Activated CD4-positive, alpha-beta T cell treated with anti-CD3 and anti-CD28 coated beads, Interleukin-10, Interleukin-2, amounts not matched to agents 100 ng/mL and 50 ng/mL, durations not matched to agents 16 hours and 8 hours (primary cell): Measurements from ENCODE around the gene STAT1.
"Not testable (repeated sequence)": the region's sequence is repeated elsewhere in the genome, so short reads cannot be mapped to it uniquely, and the experiment has no call there.

ENCODE experiments used
- DNase-seq: peaks from one replicate; pipeline ENCODE4 v3.0.0-alpha.2; 2020

The STAT1 gene

DNA sequence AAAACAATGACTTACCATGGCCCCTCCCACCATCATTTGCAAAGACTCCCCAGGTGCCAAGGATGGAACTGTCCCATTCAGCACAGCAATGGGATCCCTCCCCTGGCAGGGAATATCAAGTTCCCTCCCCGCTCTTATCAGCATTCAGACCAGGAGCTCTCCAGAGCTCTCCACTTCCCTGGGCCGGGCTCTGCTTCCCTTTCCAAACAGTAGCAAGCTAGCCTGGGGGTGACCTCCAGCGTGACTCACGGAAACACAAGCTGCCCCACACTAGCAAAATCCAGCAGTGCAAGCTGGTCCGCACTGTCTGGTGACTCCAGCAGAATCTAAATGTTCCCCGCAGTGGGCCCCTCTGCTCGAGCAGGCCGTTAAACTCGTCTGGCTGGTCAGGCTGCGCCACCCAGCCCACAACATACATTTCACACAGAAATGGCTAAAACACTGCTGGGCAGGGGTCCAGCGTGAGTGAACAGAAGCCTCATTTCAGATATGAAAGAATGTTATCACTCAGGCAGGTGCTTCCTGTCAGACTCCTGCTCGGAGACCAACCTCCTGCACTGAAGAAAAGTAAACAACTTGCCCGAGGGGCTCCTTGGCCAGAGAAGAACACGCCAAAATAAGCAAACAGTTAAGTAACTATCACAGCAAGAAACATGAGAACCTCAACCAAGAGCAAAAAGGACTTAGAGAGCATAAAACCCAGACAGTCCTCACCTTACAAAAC lies 33.9 kb downstream of the STAT1 start:
- no peak for DNase-seq

DNA sequence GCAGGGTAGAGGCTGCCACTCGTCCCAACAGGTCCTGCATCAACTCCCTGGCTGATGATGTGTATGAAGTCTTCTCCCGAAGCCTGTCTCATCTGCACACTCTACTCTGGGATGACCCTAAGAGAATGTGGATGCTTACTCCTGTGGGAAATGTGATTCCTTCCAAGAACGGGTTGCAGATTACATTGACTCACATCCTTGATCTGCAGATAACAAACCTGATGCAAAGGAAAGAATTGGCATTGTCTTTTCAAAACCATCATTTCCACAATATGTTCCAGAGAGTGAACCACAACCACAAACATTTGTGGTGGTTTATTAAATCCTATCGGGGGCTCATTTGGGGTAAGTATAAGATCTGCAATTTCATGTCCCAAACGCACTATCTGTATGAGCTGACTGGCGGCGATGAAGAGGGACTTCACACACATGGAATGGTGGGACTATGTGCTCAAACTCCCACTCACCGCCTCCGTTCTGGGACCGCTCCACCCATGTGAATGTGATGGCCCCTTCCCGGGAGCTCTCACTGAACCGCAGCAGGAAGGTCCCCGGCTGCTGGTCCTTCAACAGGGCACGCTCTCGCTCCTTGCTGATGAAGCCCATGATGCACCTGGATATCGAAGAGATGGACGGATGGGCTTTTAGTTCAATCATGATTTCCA lies 35.5 kb downstream of the STAT1 start:
- DNase-seq, result no peak

DNA sequence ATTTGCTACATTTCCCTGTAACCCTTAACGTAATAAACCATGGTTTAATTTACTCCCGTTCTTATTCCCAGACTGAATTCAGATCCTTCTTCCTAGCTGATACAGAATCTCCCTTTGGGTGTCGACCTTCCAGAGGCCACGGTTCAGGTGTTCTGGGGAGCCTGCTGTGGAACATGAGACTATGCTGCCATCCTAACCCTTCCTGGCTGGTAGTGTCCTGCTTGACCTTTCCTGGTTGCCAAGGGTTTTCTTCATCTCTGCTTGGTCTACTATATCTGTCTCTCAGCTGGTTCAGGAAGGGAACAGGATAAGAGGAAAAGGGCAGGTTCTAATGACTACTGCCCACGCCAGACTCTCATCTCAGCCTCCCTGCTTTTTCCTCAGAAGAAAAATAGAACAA lies 36.5 kb downstream of the STAT1 start:
- DNase-seq, result no peak

DNA sequence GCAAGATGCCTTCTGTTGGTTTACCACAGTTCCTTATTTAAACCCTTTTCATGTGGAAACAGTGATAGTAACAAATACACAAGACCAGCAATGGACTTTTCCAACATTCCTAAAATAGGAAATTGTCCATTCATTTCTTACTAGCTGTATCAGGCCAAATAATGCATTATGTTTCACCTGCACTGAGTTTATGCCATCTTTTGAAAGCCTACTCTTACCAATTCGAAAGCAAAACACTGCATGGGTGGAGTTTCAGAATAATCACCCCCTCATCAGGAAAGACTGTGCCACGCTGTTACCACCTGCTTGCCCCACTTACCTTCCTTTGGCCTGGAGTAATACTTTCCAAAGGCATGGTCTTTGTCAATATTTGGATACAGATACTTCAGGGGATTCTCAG lies 37.5 kb downstream of the STAT1 start:
- DNase-seq, result no peak

DNA sequence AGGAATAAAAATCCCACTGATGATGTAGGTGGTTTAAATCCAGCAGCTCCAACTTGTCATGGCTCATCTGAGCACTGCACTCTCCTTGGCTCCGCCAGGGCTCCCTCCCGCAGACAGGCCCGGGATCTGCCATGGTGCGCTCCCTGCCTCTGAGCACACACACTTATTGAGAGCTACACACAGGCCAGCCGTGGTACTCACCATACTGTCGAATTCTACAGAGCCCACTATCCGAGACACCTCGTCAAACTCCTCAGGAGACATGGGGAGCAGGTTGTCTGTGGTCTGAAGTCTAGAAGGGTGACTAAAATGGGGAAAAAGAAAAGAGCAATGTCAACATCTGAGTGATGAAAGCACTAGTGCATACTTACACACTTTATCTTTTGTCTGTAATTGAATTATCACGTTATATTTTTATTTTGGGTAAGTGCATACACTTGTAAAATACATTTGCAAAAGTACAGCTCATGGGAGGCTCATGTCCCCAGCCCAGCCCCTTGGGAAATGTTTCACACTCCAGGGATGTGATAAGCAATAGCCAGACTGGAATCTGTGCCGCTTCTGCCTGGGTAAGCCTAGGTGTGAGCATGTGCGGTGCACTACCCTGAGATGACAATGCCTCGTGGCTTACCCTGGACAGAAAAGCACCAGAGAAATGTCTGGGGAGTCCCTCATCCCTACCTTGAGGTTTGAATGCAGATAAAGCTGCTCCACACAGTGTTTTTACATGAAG lies 39.2 kb downstream of the STAT1 start:
- DNase-seq, result no peak

DNA sequence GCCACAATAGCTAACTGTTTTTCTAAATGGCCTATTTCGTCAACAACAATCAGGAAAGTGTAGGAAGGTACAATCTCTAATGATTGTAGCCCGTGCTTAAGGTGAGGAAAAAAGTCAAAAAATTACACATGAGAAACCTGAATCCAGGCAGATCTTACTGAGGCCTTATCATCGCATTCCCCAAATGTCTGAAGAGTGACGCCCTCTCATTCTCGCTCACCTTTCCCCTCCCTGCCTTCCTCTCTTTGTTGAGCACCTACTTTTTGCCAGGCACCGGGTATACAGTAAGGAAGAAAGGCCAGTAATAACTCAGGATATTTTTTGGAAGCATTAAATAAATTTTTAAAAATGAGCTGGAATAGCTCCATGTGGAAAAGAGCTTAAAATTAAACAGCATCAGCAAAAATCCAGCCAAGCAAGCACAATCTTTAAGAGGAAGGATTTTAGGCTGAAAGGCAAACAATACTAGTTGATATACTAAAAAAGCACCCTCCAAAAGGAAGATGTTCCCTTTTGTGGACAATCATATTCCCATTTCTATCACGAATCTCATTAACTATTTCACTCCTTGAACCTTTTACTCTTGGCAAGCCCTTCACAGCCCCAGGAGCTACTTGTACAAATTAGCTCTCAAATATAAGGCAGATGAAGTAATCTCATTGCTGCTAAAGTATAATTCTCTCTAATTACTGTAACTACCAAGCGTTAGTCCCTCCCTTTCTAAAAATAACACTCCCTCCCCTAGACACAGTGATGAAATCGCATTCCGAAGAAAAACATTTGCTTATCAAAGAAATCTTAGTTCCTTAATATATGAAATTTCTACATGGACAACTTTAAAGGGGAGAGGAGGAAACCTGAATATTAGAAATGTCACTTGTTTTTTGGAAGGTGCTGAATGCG lies 40.0 kb downstream of the STAT1 start:
- DNase-seq, result no peak

DNA sequence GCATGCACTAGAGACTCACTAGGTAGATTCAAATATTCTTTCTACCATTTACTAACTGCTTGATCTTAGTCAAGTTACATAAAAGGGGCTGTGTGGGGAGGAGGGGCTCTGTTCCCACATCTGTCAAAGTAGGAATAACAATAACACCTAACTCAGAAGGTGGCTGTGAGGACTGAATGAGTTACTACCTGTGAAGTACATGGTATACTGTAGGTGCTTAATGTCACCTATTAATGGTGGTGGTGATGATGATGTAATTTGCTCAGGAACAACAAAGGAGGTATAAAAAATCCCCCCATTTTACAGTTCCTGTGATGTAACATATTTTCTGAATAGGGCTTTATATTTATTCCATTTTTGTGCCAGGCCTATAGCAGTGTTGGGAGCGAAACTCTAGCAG lies 40.7 kb downstream of the STAT1 start:
- no peak for DNase-seq

DNA sequence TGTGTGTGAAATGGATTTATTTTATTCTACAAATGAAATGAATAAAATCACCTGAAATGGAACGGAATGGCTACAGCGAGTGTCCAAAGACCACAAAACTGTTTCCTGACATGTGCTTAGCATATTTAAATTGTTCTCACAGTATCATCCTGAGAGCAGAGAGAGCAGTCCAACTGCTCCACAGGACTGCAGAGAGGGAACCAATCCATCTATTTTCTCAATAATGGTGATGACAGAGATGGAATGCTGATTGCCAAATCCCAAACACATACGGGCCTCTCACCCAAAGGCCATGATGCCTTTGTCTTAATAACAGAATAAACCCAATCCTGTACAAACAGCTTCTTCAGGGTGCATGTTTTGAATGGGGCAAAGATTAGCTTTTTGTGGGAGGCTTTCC lies 41.1 kb downstream of the STAT1 start:
- no peak for DNase-seq

DNA sequence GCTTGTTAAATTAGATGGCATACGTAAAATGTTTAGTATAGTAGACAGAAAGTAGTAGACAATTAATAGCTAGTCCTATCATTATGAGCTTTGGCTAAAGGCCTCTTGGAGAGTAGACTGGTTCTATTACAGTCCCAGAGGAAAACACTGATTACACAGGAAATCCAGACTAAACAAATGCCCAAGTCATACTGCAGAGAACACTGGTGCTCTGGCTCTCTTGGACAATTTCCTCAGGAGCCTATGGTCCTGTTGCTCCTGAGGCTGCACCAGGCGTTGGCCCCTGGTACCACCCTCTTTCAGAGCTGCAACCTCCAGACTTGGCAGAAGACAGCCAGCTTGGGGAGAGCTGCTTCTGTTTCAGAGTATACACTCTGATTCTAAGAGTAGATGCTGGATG lies 41.8 kb downstream of the STAT1 start:
- no peak for DNase-seq

DNA sequence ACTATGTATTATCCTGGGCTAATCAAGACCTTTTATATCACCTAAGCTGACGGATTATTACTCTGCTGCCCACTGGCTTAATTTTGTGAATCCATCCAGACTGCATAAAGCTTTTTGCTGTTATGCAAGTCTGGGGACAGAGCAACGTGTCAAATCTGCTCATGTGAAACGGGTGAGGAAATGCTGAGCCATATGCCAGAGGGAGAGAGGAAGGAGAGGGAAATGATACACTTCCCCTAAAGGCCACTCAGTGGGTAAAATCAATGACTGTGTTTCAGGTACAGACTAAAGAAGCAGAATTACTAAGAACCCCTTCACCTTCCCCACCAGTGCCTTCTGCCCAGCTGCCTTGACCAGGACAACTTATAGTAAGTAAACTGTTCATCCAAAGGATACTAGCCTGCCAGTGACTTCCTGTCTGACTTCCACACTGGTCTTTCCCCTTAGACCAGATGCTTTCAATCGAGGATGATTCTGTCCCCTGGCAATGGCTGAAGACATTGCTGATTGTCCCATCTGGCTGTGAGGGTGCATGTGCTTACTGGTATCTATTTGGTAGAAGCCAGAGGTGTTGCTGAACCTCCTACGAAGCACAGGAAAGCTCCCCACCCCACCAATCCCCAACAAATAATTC lies 43.0 kb downstream of the STAT1 start:
- DNase-seq, result no peak

DNA sequence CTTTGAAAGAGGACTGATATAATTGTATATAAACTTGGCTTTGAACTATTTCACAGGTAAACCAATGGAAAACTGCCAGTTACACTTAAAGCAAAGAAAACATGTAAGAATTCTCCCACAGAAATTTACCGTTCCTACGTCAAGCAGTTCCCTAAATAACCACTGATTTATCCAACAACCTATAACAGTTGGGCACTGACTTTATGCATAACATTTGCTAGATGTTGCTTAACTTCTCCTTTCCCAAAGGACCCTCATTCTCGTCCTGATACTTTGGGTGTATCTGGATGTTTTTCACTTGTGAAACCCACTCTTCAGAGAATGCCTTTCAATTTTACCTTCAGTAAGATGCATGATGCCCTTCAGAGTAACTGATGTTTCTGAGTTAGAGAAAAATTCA lies 43.8 kb downstream of the STAT1 start:
- DNase-seq, result no peak

DNA sequence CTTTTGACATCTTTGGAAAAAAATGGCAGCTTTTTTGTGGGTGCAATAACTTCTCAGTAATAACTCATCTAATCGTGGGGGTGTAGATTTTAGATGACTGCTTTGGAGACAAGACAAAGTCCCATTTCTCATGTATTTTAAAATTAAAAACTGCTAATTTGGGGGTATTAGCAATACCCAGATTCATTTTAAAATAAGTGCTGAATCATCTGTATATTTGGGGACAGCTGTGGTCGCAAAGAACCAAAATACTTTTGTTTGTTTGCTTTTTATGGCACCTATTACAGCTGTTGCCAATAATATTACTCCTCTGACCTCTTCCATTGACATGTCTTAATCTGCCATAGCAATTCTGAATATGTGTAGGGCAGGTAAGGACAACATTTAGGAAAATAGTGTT lies 45.4 kb downstream of the STAT1 start:
- no peak for DNase-seq

DNA sequence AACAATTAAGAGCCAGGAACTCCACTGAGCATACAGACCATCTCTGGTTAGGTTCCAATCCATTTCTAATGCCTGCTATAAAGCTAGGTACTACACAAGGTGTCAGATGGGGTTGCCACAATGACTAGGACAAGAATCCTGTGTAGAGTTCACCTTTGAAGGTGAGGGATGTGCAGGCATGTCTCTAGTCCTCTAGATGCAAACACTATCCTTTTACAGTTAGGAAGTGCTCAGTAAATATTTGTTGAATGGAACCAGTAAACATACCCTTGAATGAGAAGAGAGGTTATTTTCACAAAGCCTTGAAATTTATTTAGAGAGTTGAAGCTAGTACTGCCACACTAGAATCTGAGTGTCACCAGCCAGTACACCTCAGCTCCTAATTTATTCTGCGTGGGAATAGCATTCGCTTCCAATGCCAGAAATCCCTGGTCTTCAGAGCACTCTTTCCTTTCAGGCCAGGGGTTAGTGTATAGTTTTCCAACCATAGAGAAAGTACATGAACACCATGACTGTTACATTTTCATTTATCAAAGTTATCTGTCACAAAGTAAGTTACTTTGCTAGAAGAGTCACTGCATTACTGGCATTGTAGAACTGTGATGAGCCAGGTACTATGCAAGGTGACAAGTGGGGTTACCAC lies 48.3 kb downstream of the STAT1 start:
- no peak for DNase-seq

DNA sequence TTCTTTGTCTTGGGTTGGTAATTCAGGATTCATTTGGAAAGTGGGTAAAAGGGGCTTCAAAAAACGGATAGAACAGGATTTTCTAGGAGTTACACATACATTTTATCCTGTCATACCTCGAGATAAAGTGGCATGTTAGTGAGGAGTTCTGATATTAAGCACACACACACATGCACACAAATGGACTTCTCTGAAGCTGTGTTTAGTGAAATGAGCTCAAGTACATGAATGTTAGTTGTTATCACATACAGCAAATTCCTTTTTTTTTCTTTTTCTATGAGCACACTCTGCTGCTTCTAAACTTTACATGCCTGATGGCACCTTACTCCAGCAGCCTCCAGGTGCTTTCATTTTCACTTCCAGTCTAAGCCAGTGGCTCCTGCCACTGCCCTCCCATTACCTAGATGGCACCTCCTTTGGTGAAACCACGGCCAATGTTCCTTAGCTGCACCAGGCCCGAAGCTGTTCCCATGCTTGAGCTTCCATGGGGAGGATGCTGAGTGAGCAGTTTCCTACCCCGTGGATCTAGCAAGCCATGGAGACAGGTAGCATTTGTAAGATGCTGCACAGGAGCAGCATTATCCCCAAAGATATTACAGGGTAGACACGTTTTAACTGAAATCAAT lies 49.7 kb downstream of the STAT1 start:
- DNase-seq, result no peak

DNA sequence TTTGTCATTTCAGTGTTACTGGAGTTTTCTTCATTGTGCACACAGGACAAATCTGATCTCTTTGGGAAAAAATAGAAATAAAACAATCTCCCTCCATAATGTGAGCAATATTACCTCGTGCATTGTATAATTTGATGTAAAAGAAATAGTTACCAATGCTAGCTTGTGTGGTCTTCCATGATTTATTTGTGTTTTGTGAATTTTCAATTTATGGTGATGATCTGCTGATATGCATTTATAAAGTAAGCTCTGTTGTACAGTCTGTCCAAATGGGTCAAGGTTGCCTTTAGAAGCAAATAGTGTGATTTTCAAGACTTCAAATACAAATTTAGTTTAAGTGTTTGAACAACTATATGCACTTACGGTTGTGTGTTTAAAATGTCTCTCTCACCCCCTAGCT lies 50.9 kb downstream of the STAT1 start:
- no peak for DNase-seq

DNA sequence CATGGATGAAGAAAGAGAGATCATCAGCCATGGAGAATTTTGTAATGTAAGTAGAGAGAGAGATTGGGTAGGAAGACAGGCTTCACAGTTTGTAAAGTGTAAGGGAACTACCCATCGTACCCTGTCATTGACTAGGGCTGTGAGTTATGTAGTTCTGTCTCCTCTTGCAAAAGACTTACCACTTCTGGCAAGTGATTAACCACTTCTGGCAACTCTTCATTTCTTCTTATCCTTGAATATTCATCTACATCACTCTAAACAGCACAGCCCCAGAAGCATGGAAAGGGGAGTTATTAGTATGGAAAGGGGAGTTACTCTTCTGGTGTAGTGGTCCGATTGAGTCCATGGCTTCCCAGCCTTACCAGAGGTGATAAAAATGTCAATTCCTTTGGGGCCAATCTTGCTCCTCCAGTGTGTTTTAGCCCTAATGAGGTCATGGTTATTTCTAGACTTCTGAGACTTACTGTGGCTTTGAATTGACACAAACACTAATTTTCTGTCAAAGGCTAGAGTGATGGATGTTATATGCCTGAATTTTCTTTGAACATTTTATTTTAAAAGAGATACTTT lies 52.0 kb downstream of the STAT1 start:
- DNase-seq, result no peak

DNA sequence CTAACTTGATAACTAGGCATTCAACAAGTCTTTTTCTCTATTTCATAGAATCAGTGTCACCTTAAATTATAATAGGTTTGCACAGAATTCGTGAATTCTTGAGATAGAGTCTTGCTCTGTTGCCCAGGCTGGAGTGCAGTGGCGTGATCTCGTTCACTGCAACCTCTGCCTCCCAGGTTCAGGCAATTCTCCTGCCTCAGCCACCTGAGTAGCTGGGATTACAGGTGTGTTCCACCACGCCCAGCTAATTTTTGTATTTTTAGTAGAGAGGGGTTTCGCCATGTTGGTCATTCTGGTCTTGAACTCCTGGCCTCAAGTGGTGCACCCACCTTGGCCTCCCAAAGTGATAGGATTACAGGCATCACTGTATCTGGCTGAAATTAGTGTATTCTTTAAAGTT lies 52.9 kb downstream of the STAT1 start:
- not testable (repeated sequence) for DNase-seq

DNA sequence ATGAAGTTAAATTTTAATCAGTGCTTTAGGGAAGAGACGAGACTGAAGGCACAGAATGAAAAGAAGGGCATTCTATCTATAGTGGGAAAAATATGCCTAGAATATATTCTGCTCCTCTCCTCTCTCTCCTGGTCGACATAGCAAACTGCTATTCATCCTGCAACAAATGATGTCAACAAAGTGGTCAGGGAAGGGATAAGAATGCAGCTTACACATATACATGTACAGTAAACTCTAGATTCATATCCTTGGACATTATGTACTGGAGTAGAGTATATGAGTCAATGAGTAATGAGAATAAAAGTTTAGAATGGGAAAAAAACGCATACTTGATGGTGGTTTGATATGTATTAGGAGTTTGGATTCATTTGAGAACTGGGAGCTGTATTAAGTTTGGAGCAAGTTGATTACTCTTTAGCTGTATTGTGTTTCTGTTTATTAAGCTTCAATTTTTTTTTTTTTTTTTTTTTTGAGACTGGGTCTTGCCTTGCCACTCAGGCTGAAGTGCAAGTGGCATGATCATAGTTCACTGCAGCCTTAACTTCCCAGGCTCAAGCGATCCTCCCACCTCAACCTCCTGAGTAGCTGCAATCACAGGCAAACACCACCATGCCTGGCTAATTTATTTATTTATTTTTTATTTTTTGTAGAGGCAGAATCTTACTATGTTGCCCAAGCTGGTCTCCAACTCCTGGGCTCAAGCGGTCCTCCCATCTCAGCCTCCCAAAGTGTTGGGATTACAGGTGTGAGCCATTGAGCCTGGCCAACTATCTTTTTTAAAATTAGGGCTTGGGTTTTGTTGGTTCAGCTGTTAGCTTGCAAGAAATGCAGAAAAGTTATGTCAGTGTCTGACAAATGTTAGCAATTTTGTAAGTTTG lies 53.8 kb downstream of the STAT1 start:
- no peak for DNase-seq

DNA sequence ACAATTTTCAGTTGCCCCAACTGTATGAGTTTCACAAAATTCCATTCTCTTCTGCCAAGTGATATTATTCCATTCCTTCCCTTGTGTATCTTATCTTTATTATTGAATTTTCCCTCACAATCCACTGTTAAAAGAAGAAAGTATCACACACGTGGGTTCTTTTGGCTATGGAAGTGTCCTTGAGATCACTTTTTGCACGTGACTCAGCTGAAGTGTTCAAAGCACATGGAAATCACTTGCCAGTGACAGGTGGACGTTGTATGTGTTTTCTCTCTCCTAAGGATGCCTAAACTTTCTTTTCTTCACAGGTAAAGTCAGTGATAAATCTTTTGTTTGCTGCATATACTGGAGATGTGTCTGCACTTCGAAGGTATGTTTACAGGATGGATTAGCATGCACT lies 60.7 kb downstream of the STAT1 start:
- DNase-seq, result no peak

DNA sequence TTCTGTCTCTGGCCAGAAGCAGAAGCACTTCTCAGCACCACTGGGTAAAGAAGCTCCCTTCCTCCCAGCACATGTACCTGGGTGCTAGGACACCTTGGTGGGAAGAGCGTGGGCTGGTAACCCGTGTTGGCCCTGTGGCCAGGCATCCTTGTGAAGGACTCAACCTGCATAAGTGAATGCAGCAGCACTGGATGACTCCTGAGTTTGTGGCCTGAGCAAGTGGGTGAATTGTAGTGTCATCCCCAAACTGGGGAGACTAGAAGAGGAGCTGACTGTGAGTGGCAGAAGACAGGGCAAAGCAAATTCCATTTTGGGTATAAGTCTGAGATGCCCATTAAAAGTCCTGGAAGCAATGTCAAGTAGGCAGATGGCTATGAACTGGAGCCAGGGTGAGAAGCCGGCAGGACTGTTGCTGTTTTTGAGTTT lies 63.4 kb downstream of the STAT1 start:
- DNase-seq, result no peak
